ENCODE measurements around the gene ZNF26. TPM values are rescaled to one million over a fixed set of nuclear protein-coding genes. Genes with fewer than 3 reads are reported as not detected.
"Not testable (repeated sequence)": the region's sequence is repeated elsewhere in the genome, so short reads cannot be mapped to it uniquely, and the experiment has no call there.

Gene ZNF26
- polyA plus RNA-seq, 1 donor from 2014 or later, result 26.6 TPM

- Histone ChIP-seq H3K4me2 (ENCODE audit: low read length) (no peak overlapping the region), H3K9me2 (ENCODE audit: insufficient read depth, low read length) (no peaks in the 10 kb centered on the region), H3K27ac (ENCODE audit: low read length) (no peak overlapping the region), H3K36me3 (ENCODE audit: insufficient read depth, low read length) (no peaks in the 10 kb centered on the region), H3K27me3 (ENCODE audit: insufficient read depth, low read depth, low read length) (no peaks in the 10 kb centered on the region), H3K79me2 (replicated peaks; ENCODE audit: insufficient read depth, low read length) (no peaks in the 10 kb centered on the region), H2AFZ (ENCODE audit: low read depth, low read length) (no peak overlapping the region), H3K4me3 (ENCODE audit: low read length) (no peak overlapping the region), H3K9me3 (ENCODE audit: low read length) (peaks cover 17% of the 10 kb centered on the region), H4K20me1 (ENCODE audit: insufficient read depth) (no peaks in the 10 kb centered on the region), H3K9ac (ENCODE audit: low read length) (no peak overlapping the region), H3F3A (ENCODE audit: insufficient read depth, low read length, poor library complexity, severe bottlenecking) (no peaks in the 10 kb centered on the region)
- TF ChIP-seq MXI1 (conservative IDR thresholded peaks at IDR 0.05; ENCODE audit: poor library complexity, severe bottlenecking) (no peak), TAF1 (IDR thresholded peaks at IDR 0.05; ENCODE audit: low read depth) (no peak), SMC3 (conservative IDR thresholded peaks at IDR 0.05; ENCODE audit: poor library complexity) (no peak), EZH2 (IDR thresholded peaks at IDR 0.05; ENCODE audit: borderline replicate concordance, insufficient read depth, low read length, poor library complexity, severe bottlenecking) (no peak), EP300 (conservative IDR thresholded peaks at IDR 0.05; ENCODE audit: poor library complexity, severe bottlenecking) (no peak), REST (IDR thresholded peaks at IDR 0.05; ENCODE audit: borderline replicate concordance) (no peak), POLR2AphosphoS5 (IDR thresholded peaks at IDR 0.05) (no peak), CTCF (IDR thresholded peaks at IDR 0.05; ENCODE audit: poor library complexity, severe bottlenecking) (no peak), RAD21 (conservative IDR thresholded peaks at IDR 0.05) (no peak)
Observed at GRCh38 chr12:132967736-132968135, 18.4 kb upstream of the ZNF26 start.

GRCh38 chr12:132972374-132972773 is 13.8 kb upstream of the ZNF26 start:
- H3F3A ChIP-seq (ENCODE audit: insufficient read depth, low read length, poor library complexity, severe bottlenecking), result no peaks in the 10 kb centered on the region
- H3K27me3 ChIP-seq (ENCODE audit: insufficient read depth, low read depth, low read length), result no peaks in the 10 kb centered on the region
- no peak overlapping the region for H2AFZ ChIP-seq (ENCODE audit: low read depth, low read length)
- peaks cover 8% of the 10 kb centered on the region for H3K9me3 ChIP-seq (ENCODE audit: low read length)
- no peak overlapping the region for H3K9ac ChIP-seq (ENCODE audit: low read length)
- H3K27ac ChIP-seq (ENCODE audit: low read length), result no peak overlapping the region
- H3K4me3 ChIP-seq (ENCODE audit: low read length), result no peak overlapping the region
- TF ChIP-seq CTCF (IDR thresholded peaks at IDR 0.05; ENCODE audit: poor library complexity, severe bottlenecking) (no peak), SMC3 (conservative IDR thresholded peaks at IDR 0.05; ENCODE audit: poor library complexity) (no peak), REST (IDR thresholded peaks at IDR 0.05; ENCODE audit: borderline replicate concordance) (no peak)
- H3K4me2 ChIP-seq (ENCODE audit: low read length), result no peak overlapping the region
- no peaks in the 10 kb centered on the region for H4K20me1 ChIP-seq (ENCODE audit: insufficient read depth)
- H3K9me2 ChIP-seq (ENCODE audit: insufficient read depth, low read length), result no peaks in the 10 kb centered on the region
- H3K36me3 ChIP-seq (ENCODE audit: insufficient read depth, low read length), result no peaks in the 10 kb centered on the region
- no peaks in the 10 kb centered on the region for H3K79me2 ChIP-seq (replicated peaks; ENCODE audit: insufficient read depth, low read length)

- not testable (repeated sequence) for H3K79me2 ChIP-seq (replicated peaks; ENCODE audit: insufficient read depth, low read length); H3K9ac ChIP-seq (ENCODE audit: low read length); H3F3A ChIP-seq (ENCODE audit: insufficient read depth, low read length, poor library complexity, severe bottlenecking); H3K4me2 ChIP-seq (ENCODE audit: low read length); H3K9me3 ChIP-seq (ENCODE audit: low read length); H3K36me3 ChIP-seq (ENCODE audit: insufficient read depth, low read length); H3K27me3 ChIP-seq (ENCODE audit: insufficient read depth, low read depth, low read length); H3K4me3 ChIP-seq (ENCODE audit: low read length); H3K27ac ChIP-seq (ENCODE audit: low read length); H2AFZ ChIP-seq (ENCODE audit: low read depth, low read length); H4K20me1 ChIP-seq (ENCODE audit: insufficient read depth); H3K9me2 ChIP-seq (ENCODE audit: insufficient read depth, low read length)
Observed at GRCh38 chr12:132976870-132977269, 9.3 kb upstream of the ZNF26 start.
